Measurements from ENCODE around the gene SYTL5.

DNA sequence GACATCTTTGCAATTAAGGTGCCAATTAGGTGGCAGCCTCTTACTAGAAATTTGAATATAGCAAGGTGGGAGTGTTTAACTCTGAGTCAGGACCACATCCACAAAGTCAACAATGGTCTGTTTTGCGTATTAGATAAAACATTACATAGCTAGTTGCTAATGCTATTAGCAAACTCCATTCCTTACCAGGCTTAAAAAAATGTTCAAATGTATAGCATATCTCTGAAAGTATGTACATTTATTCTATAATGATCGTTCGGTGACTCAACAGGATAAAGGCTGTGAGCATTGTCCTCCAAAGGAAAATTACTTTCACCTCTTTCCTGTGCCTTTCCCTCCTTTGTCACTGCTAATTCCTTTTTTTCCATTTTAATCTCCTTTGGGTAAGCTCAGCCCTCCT is 74.5 kb downstream of the SYTL5 start:
- TF ChIP-seq, protein P1, sequence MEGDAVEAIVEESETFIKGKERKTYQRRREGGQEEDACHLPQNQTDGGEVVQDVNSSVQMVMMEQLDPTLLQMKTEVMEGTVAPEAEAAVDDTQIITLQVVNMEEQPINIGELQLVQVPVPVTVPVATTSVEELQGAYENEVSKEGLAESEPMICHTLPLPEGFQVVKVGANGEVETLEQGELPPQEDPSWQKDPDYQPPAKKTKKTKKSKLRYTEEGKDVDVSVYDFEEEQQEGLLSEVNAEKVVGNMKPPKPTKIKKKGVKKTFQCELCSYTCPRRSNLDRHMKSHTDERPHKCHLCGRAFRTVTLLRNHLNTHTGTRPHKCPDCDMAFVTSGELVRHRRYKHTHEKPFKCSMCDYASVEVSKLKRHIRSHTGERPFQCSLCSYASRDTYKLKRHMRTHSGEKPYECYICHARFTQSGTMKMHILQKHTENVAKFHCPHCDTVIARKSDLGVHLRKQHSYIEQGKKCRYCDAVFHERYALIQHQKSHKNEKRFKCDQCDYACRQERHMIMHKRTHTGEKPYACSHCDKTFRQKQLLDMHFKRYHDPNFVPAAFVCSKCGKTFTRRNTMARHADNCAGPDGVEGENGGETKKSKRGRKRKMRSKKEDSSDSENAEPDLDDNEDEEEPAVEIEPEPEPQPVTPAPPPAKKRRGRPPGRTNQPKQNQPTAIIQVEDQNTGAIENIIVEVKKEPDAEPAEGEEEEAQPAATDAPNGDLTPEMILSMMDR (IDR thresholded peaks at IDR 0.05), result no peak
- TF ChIP-seq ZFX (IDR thresholded peaks at IDR 0.05; ENCODE audit: borderline replicate concordance), result no peak
